Measurements from ENCODE around the gene TGFBR1.

Gene TGFBR1

GRCh38 chr9:99108131-99108530 lies 3.2 kb downstream of the TGFBR1 start:
- no peak for DNase-seq

GRCh38 chr9:99109522-99109921 lies 4.6 kb downstream of the TGFBR1 start:
- peak in 1 of 14 donors; percentile 75 for DNase-seq

- DNase-seq, result no peak
These were observed 8.0 kb downstream of the TGFBR1 start for GRCh38 chr9:99112750-99113413.

GRCh38 chr9:99113414-99114048 lies 8.6 kb downstream of the TGFBR1 start:
- peak in 1 of 14 donors; percentile 15 for DNase-seq

- no peak for DNase-seq
These were observed 9.1 kb downstream of the TGFBR1 start for GRCh38 chr9:99114049-99114440.

GRCh38 chr9:99114846-99115500 lies 10.1 kb downstream of the TGFBR1 start:
- DNase-seq, result peak in 1 of 14 donors; percentile 50

GRCh38 chr9:99116003-99116411 lies 11.1 kb downstream of the TGFBR1 start:
- peak in 1 of 14 donors; percentile 10 for DNase-seq

GRCh38 chr9:99118782-99119466 lies 14.0 kb downstream of the TGFBR1 start:
- peak in 1 of 14 donors; percentile 8 for DNase-seq

- no peak for DNase-seq
These were observed 15.2 kb downstream of the TGFBR1 start for GRCh38 chr9:99119976-99120655.

GRCh38 chr9:99121604-99122003 lies 16.7 kb downstream of the TGFBR1 start:
- no peak for DNase-seq

- DNase-seq, result no peak
These were observed 19.8 kb downstream of the TGFBR1 start for GRCh38 chr9:99124534-99125255.

GRCh38 chr9:99125446-99125845 lies 20.5 kb downstream of the TGFBR1 start:
- DNase-seq, result no peak

GRCh38 chr9:99126312-99126711 lies 21.4 kb downstream of the TGFBR1 start:
- DNase-seq, result no peak

- no peak for DNase-seq
These were observed 22.6 kb downstream of the TGFBR1 start for GRCh38 chr9:99127356-99128132.

- no peak for DNase-seq
These were observed 23.2 kb downstream of the TGFBR1 start for GRCh38 chr9:99128133-99128406.

- no peak for DNase-seq
These were observed 24.2 kb downstream of the TGFBR1 start for GRCh38 chr9:99129091-99129490.

- peak in 1 of 14 donors; percentile 59 for DNase-seq
These were observed 25.2 kb downstream of the TGFBR1 start for GRCh38 chr9:99130069-99130468.

- DNase-seq, result no peak
These were observed 28.2 kb downstream of the TGFBR1 start for GRCh38 chr9:99133145-99133544.

- peak in 1 of 14 donors; percentile 81 for DNase-seq
These were observed 30.0 kb downstream of the TGFBR1 start for GRCh38 chr9:99134893-99135341.

- DNase-seq, result peak in 1 of 14 donors; percentile 39
These were observed 30.5 kb downstream of the TGFBR1 start for GRCh38 chr9:99135456-99135855.

GRCh38 chr9:99137225-99137624 lies 32.3 kb downstream of the TGFBR1 start:
- no peak for DNase-seq

Measured in C1 segment of cervical spinal cord (tissue), 14 donors.